Right atrium auricular region (tissue), 2 donors: ENCODE data around the gene IER5L. TPM values are rescaled to one million over a fixed set of nuclear protein-coding genes. Genes with fewer than 3 reads are reported as not detected.

ENCODE experiments used
- DNase-seq: peaks from one replicate; pipeline ENCODE4 v3.0.0-alpha.2; 2019; ENCODE audit warnings: low spot score
- H3K27ac ChIP-seq, 2 donors: fragments of 200-600 bp; sonication (generic); 1 replicate in 1 of 2; 2 replicates in 1 of 2; pipeline ENCODE4 v1.5.1; 2016 to 2019
- H3K27me3 ChIP-seq, 2 donors: fragments of 200-600 bp; sonication (generic); one replicate each; pipeline versions ENCODE4 v1.5.1 to v1.6.0; 2017 to 2019
- H3K36me3 ChIP-seq: fragments of 200-600 bp; sonication (generic); one replicate; pipeline ENCODE4 v1.5.1; 2016
- H3K4me1 ChIP-seq, 2 donors: fragments of 200-600 bp; sonication (generic); one replicate each; pipeline versions ENCODE4 v1.5.1 to v1.6.0; 2017 to 2019
- H3K4me3 ChIP-seq, 2 donors: fragments of 200-600 bp; sonication (generic); 1 replicate in 1 of 2; 2 replicates in 1 of 2; pipeline ENCODE4 v1.5.1; 2017 to 2019; ENCODE audit warnings: mild to moderate bottlenecking in 1 of 2, moderate library complexity in 1 of 2
- H3K9me3 ChIP-seq, 2 donors: fragments of 200-600 bp; sonication (generic); one replicate each; pipeline ENCODE4 v1.5.1; 2019
- total RNA-seq, 2 donors: library from RNA; depleted of rRNA; stranded (reverse); fragments of >200 nt; gene quantifications; one replicate each; pipeline ENCODE4 v1.1.0, GENCODE V29; 2016
- TF ChIP-seq, protein P1 (sequence below), 2 donors: fragments of 200-600 bp; sonication (generic); IDR thresholded peaks; one replicate each; pipeline ENCODE4 v1.5.1; 2019; ENCODE audit warnings: antibody characterized with exemption in 2 of 2

Gene IER5L
- total RNA-seq, 2 donors from 2014 or later: 5.5 to 11.6 TPM

DNA sequence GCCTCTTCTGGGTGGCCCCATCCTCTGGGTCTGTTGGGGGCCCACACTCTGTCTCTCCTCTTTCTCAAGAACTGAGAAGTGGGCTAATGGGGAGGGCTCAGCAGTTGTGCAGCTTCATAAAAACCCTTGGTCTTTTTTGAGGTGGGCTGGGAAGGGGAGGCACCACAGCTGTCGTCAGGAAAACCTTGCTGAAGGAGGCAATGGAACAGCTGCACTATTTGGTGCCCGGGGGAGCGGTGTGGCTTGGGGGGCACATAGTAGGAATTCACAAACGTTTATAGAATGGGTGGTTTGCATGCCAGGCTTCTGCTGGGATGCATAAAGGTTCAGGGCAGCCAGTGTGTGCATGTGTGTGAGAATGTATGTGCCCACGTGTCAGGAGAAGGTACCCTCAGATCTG is 3.2 kb upstream of the IER5L start:
- Histone ChIP-seq H3K4me1 (peaks cover 0 to 12% of the 10 kb centered on the region in 2 donors), H3K4me3 (no peak overlapping the region), H3K27ac (no peak overlapping the region), H3K9me3 (no peaks in the 10 kb centered on the region), H3K36me3 (no peaks in the 10 kb centered on the region), H3K27me3 (no peaks in the 10 kb centered on the region)
- TF ChIP-seq, protein P1, sequence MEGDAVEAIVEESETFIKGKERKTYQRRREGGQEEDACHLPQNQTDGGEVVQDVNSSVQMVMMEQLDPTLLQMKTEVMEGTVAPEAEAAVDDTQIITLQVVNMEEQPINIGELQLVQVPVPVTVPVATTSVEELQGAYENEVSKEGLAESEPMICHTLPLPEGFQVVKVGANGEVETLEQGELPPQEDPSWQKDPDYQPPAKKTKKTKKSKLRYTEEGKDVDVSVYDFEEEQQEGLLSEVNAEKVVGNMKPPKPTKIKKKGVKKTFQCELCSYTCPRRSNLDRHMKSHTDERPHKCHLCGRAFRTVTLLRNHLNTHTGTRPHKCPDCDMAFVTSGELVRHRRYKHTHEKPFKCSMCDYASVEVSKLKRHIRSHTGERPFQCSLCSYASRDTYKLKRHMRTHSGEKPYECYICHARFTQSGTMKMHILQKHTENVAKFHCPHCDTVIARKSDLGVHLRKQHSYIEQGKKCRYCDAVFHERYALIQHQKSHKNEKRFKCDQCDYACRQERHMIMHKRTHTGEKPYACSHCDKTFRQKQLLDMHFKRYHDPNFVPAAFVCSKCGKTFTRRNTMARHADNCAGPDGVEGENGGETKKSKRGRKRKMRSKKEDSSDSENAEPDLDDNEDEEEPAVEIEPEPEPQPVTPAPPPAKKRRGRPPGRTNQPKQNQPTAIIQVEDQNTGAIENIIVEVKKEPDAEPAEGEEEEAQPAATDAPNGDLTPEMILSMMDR (IDR thresholded peaks at IDR 0.05): no peak
- no peak for DNase-seq

DNA sequence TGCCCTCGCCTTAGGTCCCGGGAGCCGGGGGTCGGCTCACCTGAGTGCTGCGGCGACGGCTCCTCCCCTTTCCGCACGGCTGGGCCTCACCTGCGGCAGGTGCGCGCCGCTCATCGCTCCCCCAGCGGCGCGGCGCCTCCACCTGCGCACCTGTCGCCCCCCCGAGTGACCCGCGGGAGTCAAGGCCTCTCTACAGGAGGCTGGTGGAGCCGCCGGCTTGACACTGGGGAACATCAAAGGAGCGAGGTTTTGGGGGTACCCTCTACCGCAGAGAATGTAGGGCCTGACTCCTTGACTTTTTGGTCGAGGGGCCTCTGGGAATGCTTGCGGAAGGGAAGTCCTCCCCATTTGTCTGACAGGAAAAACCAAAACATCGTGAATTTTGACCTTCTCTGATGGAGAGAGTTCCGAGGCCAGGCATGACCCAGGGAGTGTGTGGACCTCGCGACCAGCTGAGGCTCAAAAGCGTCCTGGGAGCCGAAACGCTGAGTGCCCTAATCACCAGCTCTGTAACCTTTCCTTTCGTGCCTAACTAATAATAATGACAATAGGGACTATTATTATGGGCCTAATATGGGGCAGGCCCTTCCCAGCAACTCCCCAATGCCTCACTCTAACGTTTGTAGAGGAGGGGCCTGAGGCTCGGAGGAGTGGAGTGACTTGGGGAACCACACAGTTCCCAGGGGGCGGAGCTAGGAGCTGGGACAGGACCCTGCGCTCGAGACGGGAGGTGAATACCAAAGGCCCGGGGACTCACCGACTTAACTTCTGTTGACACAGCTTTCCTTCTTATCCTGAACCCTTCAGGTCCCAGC is 714 bp upstream of the IER5L start:
- Histone ChIP-seq H3K4me3 (peak overlapping the region in 1 of 2 donors; percentile 77), H3K27ac (no peak overlapping the region), H3K4me1 (peaks cover 0 to 31% of the 10 kb centered on the region in 2 donors), H3K9me3 (no peaks in the 10 kb centered on the region), H3K27me3 (no peaks in the 10 kb centered on the region), H3K36me3 (no peaks in the 10 kb centered on the region)
- DNase-seq: no peak
- TF ChIP-seq, protein P1 (IDR thresholded peaks at IDR 0.05): no peak

DNA sequence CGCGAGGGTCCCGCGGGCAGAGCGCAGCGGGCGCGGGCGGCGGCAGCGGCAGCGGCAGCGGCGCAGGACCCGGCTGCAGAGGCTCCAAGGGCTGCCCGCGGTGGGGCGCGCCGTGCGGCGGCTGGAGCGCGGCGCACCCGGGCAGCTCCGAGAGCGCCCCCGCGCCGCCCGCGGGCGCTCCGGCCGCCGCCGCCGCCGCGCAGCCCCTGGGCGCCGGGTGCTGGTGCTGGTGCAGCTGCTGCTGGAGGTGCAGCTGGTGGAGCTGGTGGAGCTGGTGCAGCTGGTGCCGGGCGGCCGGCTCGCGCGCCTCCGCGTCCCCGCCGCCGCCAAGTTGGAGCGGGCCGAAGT is 644 bp downstream of the IER5L start:
- H3K27me3 ChIP-seq: no peaks in the 10 kb centered on the region
- DNase-seq: no peak
- peak overlapping the region; percentile 89 to 96 for H3K27ac ChIP-seq
- H3K9me3 ChIP-seq: no peaks in the 10 kb centered on the region
- TF ChIP-seq, protein P1 (IDR thresholded peaks at IDR 0.05): no peak
- H3K36me3 ChIP-seq: no peaks in the 10 kb centered on the region
- peak overlapping the region; percentile 77 to 87 for H3K4me3 ChIP-seq
- H3K4me1 ChIP-seq: peaks cover 0 to 45% of the 10 kb centered on the region in 2 donors

DNA sequence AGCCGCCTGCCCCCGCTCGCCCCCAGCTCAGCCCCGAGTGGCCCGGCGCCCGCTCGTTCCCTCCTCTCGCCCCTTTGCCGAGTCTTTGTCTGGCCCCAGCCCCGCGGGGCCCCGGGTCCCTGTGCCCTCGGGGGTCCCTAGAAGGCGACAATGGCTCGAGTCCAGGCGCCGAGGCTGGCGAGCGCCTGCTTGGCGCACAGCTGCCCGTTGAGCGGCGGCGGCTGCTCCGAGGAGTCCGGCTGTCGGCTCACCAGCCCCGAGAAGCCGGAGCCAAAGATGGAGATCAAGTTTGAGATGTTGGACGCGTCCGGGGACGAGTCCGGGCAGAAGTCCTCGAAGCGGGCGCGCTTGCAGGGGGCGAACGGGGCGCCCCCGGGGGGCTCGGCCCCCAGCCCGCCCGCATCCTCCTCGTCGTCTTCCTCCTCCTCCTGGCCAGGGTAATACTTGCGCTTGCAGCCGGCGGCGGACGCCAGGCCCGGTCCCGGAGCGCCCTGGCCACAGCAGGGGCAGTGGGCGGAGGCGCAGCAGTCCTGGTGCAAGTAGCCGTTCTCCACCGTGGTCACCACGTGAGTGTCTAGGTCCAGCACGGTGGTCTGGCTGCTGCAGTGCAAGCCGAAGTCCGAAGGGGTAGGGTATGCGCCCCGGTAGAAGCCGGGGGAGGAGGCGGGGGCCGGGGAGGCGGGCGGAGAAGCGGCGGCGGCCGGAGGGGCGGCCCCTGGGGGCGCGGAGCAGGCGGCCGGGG is 1.2 kb downstream of the IER5L start:
- Histone ChIP-seq H3K36me3 (no peaks in the 10 kb centered on the region), H3K4me3 (peak overlapping the region; percentile 63 to 77), H3K4me1 (peaks cover 0 to 46% of the 10 kb centered on the region in 2 donors), H3K27ac (peak overlapping the region; percentile 94 to 96), H3K27me3 (no peaks in the 10 kb centered on the region), H3K9me3 (no peaks in the 10 kb centered on the region)
- DNase-seq: no peak
- TF ChIP-seq, protein P1 (IDR thresholded peaks at IDR 0.05): no peak

DNA sequence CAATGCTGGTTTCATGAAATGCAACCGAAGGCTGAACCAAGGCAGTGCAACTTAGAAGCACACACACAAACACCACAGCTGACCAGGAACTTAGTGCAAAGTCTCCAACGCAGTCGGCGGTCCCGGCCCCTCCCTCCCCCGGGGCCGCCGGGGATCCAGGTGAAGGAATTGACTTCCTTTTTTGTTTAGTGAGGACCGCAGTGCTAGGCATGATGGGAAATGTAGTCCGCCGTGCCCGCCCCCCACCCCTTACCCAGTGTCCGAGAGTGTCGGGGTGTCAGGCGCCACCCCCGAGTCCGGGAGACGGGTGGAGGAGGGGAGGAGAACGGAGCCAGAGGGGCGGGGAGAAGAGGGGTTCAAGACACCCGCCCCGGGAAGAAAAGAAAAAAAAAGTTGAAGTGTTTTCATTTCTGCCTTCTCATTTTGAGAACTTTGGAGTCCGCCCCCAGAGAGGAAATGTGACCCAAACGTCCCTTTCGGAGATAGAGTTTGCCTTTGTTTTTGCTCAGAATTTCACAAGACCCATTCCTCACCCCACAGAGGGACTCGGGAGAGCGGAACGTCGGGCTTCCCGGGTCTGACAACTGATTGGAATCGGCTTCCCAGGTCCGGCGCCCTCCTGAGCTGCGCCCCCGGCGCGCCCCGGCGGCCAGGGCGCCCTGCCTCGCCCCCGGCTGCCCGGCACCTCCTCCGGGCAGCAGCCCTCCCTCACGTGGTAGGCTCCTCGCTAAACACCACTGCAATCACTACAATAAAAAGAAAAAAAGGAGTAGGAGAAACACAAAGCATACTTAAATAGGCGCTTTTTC is 2.0 kb downstream of the IER5L start:
- H3K4me3 ChIP-seq: peak overlapping the region; percentile 63 to 77
- no peaks in the 10 kb centered on the region for H3K27me3 ChIP-seq
- peaks cover 0 to 46% of the 10 kb centered on the region in 2 donors for H3K4me1 ChIP-seq
- TF ChIP-seq, protein P1 (IDR thresholded peaks at IDR 0.05): no peak
- H3K36me3 ChIP-seq: no peaks in the 10 kb centered on the region
- no peaks in the 10 kb centered on the region for H3K9me3 ChIP-seq
- peak; percentile 86 for DNase-seq
- H3K27ac ChIP-seq: peak overlapping the region; percentile 94 to 96
